ENCODE measurements around the gene TSPY8.
"Not testable (repeated sequence)": the region's sequence is repeated elsewhere in the genome, so short reads cannot be mapped to it uniquely, and the experiment has no call there.

TSPY8 gene

GRCh38 chrY:9357497-9357896 is at the start of gene TSPY8:
TSPY8 (plus strand) TSS chrY:9357797; CDS start chrY:9357843, 46 bp downstream.
- DNase-seq = not testable (repeated sequence)

DNA sequence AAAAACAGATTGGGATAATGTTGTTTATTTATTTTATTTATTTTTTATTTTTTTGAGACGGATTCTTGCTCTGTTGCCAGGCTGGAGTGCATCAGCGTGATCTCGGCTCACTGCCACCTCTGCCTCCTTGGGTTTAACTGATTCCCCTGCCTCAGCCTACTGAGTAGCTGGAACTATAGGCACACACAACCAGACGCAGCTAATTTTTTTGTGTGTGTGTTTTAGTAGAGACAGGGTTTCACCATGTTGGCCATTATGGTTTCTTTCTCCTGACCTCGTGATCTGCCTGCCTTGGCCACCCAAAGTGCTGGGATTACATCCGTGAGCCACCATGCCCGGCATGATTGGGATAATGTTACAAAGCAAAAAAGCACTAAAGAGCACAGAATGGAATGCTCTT is 36.6 kb upstream of the TSPY8 start:
- no peak for DNase-seq

DNA sequence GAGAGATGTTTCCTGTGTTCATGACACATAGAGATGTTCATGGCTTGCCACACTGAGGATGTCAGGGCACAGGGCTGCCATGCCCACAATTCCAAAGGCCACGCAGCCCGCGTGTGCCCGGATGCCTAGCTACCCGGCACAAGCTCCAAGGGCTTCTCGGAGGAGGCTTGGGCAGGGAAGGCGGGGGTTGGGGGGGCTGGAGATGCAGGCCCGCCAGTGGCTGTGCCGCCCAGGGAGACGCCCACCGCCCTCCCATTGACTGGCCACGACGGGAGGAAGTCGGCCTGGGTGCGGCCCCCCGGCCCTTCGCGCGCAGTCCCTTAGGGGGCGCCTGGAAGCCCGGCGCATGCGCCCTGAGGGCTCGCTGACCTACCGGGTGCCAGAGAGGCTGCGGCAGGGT is 20.4 kb upstream of the TSPY8 start, which contains the start of gene TSPY4:
TSPY4 (plus strand) TSS at position 301 of the 400 bp plus-strand sequence; CDS start at position 347, 46 bp downstream.
- DNase-seq = not testable (repeated sequence)

DNA sequence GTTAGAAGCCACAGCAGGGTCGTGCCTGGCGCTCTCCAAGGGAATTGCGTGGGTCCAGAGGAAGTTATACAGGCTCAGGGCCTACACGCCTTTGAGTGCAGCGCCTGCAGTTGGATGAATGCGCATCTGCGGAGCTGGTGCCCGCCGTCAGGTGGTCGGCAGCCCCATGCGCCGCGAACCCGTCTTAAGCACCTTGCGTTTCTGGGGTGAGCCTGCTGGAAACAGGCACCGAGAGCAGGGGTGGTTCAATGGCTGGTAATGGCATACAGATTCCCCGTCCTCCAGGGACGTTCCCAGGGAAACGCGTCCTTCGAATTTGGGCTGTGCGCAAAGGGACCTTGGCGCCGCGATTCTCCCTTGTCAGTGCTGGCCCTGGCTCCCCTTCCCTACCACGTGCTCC is 38.9 kb downstream of the TSPY8 start:
- not testable (repeated sequence) for DNase-seq

- DNase-seq = not testable (repeated sequence)
Measured at GRCh38 chrY:9398121-9398520, 40.5 kb downstream of the TSPY8 start, which contains the start of gene TSPY3. TSPY3 (plus strand) TSS chrY:9398421; CDS start chrY:9398467, 46 bp downstream.
